Breast epithelium (tissue), 3 donors: ENCODE data around the gene PKIG.

Experiments used
- POLR2A ChIP-seq: fragments of 450-650 bp; IDR thresholded peaks from one replicate; pipeline ENCODE4 v1.6.1; 2016; ENCODE audit warnings: antibody characterized with exemption, mild to moderate bottlenecking, moderate library complexity
- POLR2AphosphoS5 ChIP-seq, 3 donors: sonication (generic); formaldehyde crosslinking; IDR thresholded peaks; one replicate each; pipeline ENCODE4 v1.6.1; 2017; ENCODE audit warnings: antibody characterized with exemption in 3 of 3
- TF ChIP-seq, protein P1 (sequence below), 3 donors: fragments of 450-650 bp; IDR thresholded peaks; one replicate each; pipeline ENCODE4 v1.5.1; 2016 to 2017; ENCODE audit warnings: antibody characterized with exemption in 3 of 3, mild to moderate bottlenecking in 3 of 3, moderate library complexity in 3 of 3

DNA sequence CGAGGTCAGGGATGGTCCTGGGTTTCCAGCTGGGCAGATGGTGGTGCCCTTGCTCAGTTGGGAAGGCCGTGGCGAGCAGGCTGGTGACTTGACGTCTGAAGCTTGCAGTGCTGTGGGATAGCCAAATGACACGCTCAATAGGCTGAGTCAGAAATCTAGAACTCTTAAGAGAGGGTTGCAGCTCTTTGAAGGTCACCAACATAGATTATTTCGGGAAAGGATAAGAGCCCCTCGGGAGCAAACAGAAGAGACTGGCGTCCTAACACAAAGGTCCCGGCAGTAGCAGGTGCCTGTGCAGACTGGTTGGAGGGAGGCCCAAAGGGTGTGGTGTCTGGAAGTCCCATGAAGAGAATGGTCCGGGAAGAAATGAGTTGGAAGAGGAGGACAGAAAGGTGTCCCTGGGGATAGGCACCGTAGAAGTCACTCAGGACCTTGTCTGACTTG, 18.4 kb downstream of the PKIG start:
- TF ChIP-seq, protein P1, sequence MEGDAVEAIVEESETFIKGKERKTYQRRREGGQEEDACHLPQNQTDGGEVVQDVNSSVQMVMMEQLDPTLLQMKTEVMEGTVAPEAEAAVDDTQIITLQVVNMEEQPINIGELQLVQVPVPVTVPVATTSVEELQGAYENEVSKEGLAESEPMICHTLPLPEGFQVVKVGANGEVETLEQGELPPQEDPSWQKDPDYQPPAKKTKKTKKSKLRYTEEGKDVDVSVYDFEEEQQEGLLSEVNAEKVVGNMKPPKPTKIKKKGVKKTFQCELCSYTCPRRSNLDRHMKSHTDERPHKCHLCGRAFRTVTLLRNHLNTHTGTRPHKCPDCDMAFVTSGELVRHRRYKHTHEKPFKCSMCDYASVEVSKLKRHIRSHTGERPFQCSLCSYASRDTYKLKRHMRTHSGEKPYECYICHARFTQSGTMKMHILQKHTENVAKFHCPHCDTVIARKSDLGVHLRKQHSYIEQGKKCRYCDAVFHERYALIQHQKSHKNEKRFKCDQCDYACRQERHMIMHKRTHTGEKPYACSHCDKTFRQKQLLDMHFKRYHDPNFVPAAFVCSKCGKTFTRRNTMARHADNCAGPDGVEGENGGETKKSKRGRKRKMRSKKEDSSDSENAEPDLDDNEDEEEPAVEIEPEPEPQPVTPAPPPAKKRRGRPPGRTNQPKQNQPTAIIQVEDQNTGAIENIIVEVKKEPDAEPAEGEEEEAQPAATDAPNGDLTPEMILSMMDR (IDR thresholded peaks at IDR 0.05): no peak
- TF ChIP-seq POLR2A (no peak), POLR2AphosphoS5 (IDR thresholded peaks at IDR 0.05) (no peak)
